GM21576 (cell line): Measurements from ENCODE around the gene TIMD4.

Experiments used
- ATAC-seq: cut with Tn5 transposase; IDR thresholded peaks from one replicate; pipeline ENCODE4 v1.9.1; 2021; ENCODE audit warnings: mild to moderate bottlenecking, moderate library complexity; ENCODE audit not compliant: unreplicated experiment

The TIMD4 gene

GRCh38 chr5:156922207-156922792, 40.7 kb downstream of the TIMD4 start:
- peak; percentile 54 for ATAC-seq

GRCh38 chr5:156920861-156921431, 42.1 kb downstream of the TIMD4 start:
- peak; percentile 41 for ATAC-seq

GRCh38 chr5:156920042-156920860, 42.8 kb downstream of the TIMD4 start:
- ATAC-seq: peak; percentile 38

- ATAC-seq: no peak
Observed at GRCh38 chr5:156918311-156918845, 44.6 kb downstream of the TIMD4 start.

GRCh38 chr5:156914371-156914737, 48.7 kb downstream of the TIMD4 start:
- ATAC-seq: peak; percentile 14

- ATAC-seq: peak; percentile 97
Observed at GRCh38 chr5:156913719-156914370, 49.2 kb downstream of the TIMD4 start.

- ATAC-seq: no peak
Observed at GRCh38 chr5:156913355-156913718, 49.7 kb downstream of the TIMD4 start.

GRCh38 chr5:156912869-156913268, 50.2 kb downstream of the TIMD4 start:
- no peak for ATAC-seq

GRCh38 chr5:156909180-156909579, 53.8 kb downstream of the TIMD4 start:
- no peak for ATAC-seq

- ATAC-seq: no peak
Observed at GRCh38 chr5:156907667-156908066, 55.4 kb downstream of the TIMD4 start.

- no peak for ATAC-seq
Observed at GRCh38 chr5:156906807-156907206, 56.2 kb downstream of the TIMD4 start.

GRCh38 chr5:156896546-156896945, 66.5 kb downstream of the TIMD4 start:
- no peak for ATAC-seq

GRCh38 chr5:156893517-156893916, 69.5 kb downstream of the TIMD4 start:
- peak; percentile 64 for ATAC-seq

- no peak for ATAC-seq
Observed at GRCh38 chr5:156892864-156893263, 70.2 kb downstream of the TIMD4 start.

- no peak for ATAC-seq
Observed at GRCh38 chr5:156892223-156892622, 70.8 kb downstream of the TIMD4 start.

GRCh38 chr5:156888520-156888919, 74.5 kb downstream of the TIMD4 start:
- ATAC-seq: no peak

GRCh38 chr5:156883316-156883875, 79.6 kb downstream of the TIMD4 start:
- peak; percentile 46 for ATAC-seq

- ATAC-seq: peak; percentile 90
Observed at GRCh38 chr5:156879665-156880285, 83.3 kb downstream of the TIMD4 start.

- no peak for ATAC-seq
Observed at GRCh38 chr5:156871212-156871611, 91.8 kb downstream of the TIMD4 start.

GRCh38 chr5:156870498-156870839, 92.6 kb downstream of the TIMD4 start:
- ATAC-seq: no peak
